ENCODE measurements around the gene TRIM3.
A peak's percentile ranks its signal among the peaks of the same experiment; 100 is the strongest.

Gene TRIM3

DNA sequence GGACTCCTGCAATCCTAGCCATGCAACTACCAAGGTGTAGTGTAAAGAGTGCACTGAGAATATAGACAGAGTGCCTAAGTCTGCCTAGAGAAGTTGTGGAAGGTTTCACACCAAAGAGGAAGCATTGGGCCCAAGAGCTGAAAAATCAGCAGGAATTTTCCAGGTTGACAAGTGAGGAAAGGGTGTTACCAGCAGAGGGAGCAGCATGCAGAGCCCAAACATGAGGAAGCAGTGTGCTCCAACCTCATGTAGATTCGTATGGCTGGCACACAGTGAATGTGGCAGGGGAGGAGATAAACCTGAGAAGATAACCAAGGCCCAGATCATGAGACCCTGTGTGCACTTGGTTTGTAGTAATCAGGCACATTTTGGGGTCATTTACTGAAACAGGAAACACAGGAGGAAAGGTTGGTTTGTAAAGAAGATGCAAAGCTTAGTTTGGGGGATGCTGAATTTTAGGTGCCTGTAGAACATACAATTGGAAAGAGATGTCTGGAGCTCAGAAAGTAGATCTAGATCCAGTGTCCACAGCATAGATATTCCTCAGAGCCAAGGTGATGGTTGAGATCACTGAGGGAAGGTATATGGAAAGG is 34.7 kb downstream of the TRIM3 start:
- DNase-seq (ENCODE audit: low spot score), result no peak
- FAIRE-seq, result no peak

DNA sequence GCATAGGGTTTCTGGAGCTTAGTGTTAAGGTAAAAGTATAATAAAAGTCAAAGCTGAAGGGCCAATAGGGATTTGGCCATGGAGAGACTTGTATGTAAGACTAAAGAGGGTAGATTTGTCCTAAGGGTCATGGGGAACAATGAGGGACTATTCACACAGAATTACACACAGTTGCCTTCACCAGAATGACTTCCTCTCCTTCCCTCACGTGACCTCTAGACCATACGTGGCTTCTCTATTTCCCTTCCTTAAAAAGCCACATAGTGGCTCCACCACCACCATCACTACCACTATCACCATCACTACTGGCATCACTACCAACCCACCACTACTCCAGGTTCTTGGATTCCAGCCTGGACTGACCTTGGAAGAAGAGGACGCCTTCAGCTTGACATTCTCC is 35.7 kb downstream of the TRIM3 start:
- FAIRE-seq, result no peak
- DNase-seq (ENCODE audit: low spot score), result no peak

DNA sequence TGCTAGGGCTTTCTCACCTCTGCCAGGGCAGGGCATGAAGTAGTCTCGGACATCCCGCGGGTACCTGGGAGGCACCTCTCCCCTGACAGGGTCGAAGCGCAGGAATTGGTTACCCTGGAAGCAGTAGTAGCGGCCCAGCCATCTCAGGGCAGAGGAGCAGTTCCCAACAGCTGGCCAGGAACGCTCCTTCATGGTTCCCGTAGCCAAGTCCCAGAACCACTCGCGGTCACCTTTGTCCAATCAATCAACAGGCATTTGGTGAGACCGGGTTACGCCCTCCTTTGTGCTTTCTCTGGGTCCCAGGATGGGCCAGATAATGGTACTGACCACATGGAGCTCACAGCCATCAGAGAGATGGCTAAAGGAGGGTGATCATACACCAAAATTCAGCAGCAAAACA is 36.3 kb downstream of the TRIM3 start:
- DNase-seq (ENCODE audit: low spot score) (no peak), FAIRE-seq (no peak)

DNA sequence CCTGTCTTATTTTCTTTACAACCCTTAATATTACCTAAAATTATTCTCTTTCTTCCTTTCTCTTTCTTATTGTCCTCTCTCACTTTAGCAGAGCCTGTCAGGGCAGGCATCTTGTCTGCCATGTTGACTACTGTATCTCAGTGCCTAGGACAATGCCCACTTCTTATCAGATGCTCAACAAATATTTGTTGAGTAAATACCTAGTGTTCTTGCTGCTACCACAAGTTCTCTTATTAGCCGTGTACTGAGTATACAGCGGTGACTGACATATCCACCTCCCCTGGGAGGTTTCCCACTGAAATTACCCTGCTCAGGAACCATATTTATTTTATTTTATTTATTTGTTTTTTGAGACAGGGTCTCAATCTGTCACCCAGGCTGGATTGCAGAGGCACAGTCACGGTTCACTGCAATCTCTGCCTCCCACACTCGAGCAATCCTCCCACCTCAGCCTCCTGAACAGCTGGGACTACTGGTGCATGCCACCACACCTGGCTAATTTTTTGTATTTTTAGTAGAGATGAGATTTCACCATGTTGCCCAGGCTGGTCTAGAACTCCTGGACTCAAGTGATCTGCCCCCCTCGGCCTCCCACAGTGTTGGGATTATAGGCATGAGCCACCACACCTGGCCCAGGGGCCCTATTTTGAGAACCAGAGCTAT is 39.6 kb downstream of the TRIM3 start:
- no peak for FAIRE-seq
- no peak for DNase-seq (ENCODE audit: low spot score)

- DNase-seq (ENCODE audit: low spot score) (peak; percentile 85), FAIRE-seq (peak; percentile 84)
Measured at GRCh38 chr11:6431861-6432260, 41.9 kb downstream of the TRIM3 start.

DNA sequence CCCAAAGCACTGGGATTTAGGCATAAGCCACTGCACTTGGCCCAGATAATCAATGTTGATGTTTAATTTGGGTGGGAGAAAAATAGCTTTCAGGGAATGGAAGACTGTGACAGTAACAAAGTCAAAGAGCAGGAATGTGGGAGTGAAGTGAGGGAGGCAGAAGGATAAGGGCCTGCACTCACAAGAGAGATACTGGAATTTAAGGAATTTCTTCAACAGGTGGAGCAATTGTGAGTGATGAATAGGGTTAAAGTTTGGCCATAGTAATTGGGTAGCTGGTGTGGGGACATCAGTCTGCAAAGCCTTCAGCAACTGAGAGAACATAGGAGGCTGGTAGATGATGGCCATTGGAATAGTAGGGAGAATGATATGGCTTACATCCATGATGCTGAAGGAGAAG is 46.2 kb downstream of the TRIM3 start:
- DNase-seq (ENCODE audit: low spot score) (no peak), FAIRE-seq (no peak)

GRCh38 chr11:6420677-6421076 is 53.1 kb downstream of the TRIM3 start:
- FAIRE-seq (no peak), DNase-seq (ENCODE audit: low spot score) (no peak)

DNA sequence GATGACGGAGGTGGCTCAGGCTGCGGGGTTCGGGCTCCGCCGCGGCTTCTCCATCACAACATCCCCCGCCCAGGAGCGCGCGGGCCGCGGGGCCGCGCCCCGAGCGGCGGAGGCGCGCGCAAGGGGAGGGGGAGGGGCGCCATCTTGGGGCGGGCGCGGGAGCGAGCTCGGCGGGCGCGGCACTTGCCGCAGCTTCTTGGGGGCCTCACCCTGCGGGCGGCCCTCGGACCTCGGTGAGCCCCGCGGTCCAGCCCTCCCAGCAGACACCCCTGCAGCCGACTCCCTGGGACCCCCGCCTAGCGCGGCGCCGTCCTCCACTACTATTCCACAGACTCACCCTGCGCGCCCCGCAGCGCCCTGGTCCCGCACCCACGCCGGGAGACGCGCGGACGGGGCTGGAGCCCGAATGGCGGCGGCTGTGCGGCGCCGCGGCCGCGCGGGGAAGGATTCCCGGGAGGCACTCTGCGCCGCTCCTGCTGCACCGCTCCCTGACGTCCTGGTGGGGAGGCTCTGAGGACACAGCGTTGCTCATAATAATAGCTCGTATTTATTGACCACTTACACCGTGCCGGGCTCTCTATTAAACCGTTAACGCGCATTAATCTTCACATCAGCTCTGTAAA is 54.6 kb downstream of the TRIM3 start, which contains the start of gene APBB1:
APBB1 (minus strand) TSS at position 86 of the 623 bp plus-strand sequence. CDS start 7,747 bp downstream, outside the sequence.
- FAIRE-seq, result no peak
- DNase-seq (ENCODE audit: low spot score), result no peak

- no peak for FAIRE-seq
Measured at GRCh38 chr11:6418557-6419008, 55.2 kb downstream of the TRIM3 start.

GRCh38 chr11:6417907-6418556 is 55.7 kb downstream of the TRIM3 start:
- DNase-seq (ENCODE audit: low spot score) (no peak), FAIRE-seq (no peak)

More at GRCh38 chr11:6418557-6419008, 55.2 kb downstream of the TRIM3 start:
- no peak for DNase-seq (ENCODE audit: low spot score)

GRCh38 chr11:6415797-6416196 is 57.9 kb downstream of the TRIM3 start:
- no peak for DNase-seq (ENCODE audit: low spot score)
- FAIRE-seq, result no peak

GRCh38 chr11:6414874-6415328 is 58.8 kb downstream of the TRIM3 start:
- FAIRE-seq (no peak), DNase-seq (ENCODE audit: low spot score) (no peak)

- DNase-seq (ENCODE audit: low spot score) (no peak), FAIRE-seq (no peak)
Measured at GRCh38 chr11:6413791-6414201, 59.9 kb downstream of the TRIM3 start.

DNA sequence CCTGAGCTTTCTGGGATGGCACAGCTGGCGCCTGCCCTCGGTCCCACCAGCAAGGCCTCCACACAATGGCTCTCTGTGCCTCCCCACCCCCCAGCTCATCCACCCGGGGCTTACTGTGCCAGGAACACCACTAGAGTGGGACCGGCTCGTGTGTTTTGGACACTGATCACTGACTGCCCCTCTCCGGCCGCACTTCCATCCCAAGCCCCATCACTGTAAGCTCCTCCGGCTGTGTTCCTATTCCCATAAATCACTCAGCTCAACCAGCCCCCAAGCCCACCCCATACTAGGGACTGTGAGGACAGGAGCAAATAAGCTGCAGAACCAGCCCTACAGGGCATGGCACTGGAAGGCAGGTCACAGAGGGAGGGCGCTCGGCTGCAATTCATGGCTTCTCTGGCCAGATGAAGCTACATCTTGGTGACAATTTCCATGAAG is 62.1 kb downstream of the TRIM3 start:
- no peak for FAIRE-seq
- DNase-seq (ENCODE audit: low spot score), result no peak

GRCh38 chr11:6410695-6411430 is 62.9 kb downstream of the TRIM3 start:
- FAIRE-seq (no peak), DNase-seq (ENCODE audit: low spot score) (no peak)

DNA sequence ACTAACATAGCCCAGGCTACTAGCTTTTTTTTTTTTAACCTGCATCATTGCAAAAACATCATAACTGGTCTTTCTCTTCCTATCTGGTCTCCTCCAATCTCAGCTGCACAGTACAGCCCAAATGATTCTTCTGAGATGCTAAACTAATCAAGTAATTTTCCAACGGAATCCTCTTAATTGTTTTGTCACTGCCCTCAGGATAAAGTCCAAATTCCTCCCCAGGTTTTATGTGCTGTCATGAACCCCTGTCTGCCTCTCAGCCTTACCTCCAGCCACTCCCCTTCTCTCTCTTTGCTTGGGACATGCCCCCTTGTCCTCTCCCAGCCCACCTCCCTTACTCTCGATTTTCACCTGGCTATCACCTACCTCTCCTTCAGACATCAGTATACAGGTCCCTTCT is 67.4 kb downstream of the TRIM3 start:
- FAIRE-seq, result no peak
- no peak for DNase-seq (ENCODE audit: low spot score)

GRCh38 chr11:6405846-6406245 is 67.9 kb downstream of the TRIM3 start:
- no peak for FAIRE-seq
- DNase-seq (ENCODE audit: low spot score), result no peak

GRCh38 chr11:6405052-6405667 is 68.6 kb downstream of the TRIM3 start:
- FAIRE-seq, result no peak
- no peak for DNase-seq (ENCODE audit: low spot score)

GRCh38 chr11:6404342-6405051 is 69.2 kb downstream of the TRIM3 start:
- DNase-seq (ENCODE audit: low spot score), result no peak
- no peak for FAIRE-seq

- FAIRE-seq, result no peak
- no peak for DNase-seq (ENCODE audit: low spot score)
Measured at GRCh38 chr11:6403539-6403938, 70.2 kb downstream of the TRIM3 start.
